ENCODE data around the gene ABTB2.

ABTB2 gene

GRCh38 chr11:34236572-34236971 is 121.2 kb downstream of the ABTB2 start:
- no peak for TF ChIP-seq CTCF (IDR thresholded peaks at IDR 0.05; ENCODE audit: low read depth, low read length, missing control alignments)
- no peak overlapping the region for H3K4me3 ChIP-seq (replicated peaks; ENCODE audit: low read depth, low read length)
- DNase-seq (ENCODE audit: extremely low read depth, low read depth) = no peak

- no peak for DNase-seq (ENCODE audit: extremely low read depth, low read depth)
- TF ChIP-seq CTCF (IDR thresholded peaks at IDR 0.05; ENCODE audit: low read depth, low read length, missing control alignments) = no peak
- no peak overlapping the region for H3K4me3 ChIP-seq (replicated peaks; ENCODE audit: low read depth, low read length)
Observed at GRCh38 chr11:34235591-34236071, 122.2 kb downstream of the ABTB2 start.

GRCh38 chr11:34235189-34235588 is 122.6 kb downstream of the ABTB2 start:
- no peak overlapping the region for H3K4me3 ChIP-seq (replicated peaks; ENCODE audit: low read depth, low read length)
- DNase-seq (ENCODE audit: extremely low read depth, low read depth) = no peak
- no peak for TF ChIP-seq CTCF (IDR thresholded peaks at IDR 0.05; ENCODE audit: low read depth, low read length, missing control alignments)

GRCh38 chr11:34234086-34234740 is 123.6 kb downstream of the ABTB2 start:
- H3K4me3 ChIP-seq (replicated peaks; ENCODE audit: low read depth, low read length) = no peak overlapping the region
- no peak for TF ChIP-seq CTCF (IDR thresholded peaks at IDR 0.05; ENCODE audit: low read depth, low read length, missing control alignments)
- peak; percentile 36 for DNase-seq (ENCODE audit: extremely low read depth, low read depth)

- TF ChIP-seq CTCF (IDR thresholded peaks at IDR 0.05; ENCODE audit: low read depth, low read length, missing control alignments) = no peak
- no peak overlapping the region for H3K4me3 ChIP-seq (replicated peaks; ENCODE audit: low read depth, low read length)
- no peak for DNase-seq (ENCODE audit: extremely low read depth, low read depth)
Observed at GRCh38 chr11:34233215-34233614, 124.6 kb downstream of the ABTB2 start.

- no peak for DNase-seq (ENCODE audit: extremely low read depth, low read depth)
- TF ChIP-seq CTCF (IDR thresholded peaks at IDR 0.05; ENCODE audit: low read depth, low read length, missing control alignments) = no peak
- no peak overlapping the region for H3K4me3 ChIP-seq (replicated peaks; ENCODE audit: low read depth, low read length)
Observed at GRCh38 chr11:34232807-34233206, 125.0 kb downstream of the ABTB2 start.

GRCh38 chr11:34226210-34226609 is 131.6 kb downstream of the ABTB2 start:
- H3K4me3 ChIP-seq (replicated peaks; ENCODE audit: low read depth, low read length) = no peak overlapping the region
- DNase-seq (ENCODE audit: extremely low read depth, low read depth) = no peak
- no peak for TF ChIP-seq CTCF (IDR thresholded peaks at IDR 0.05; ENCODE audit: low read depth, low read length, missing control alignments)

All from HFF-Myc (cell line).